GM12878 (cell line): ENCODE data around the gene ZNF777. TPM values are rescaled to one million over a fixed set of nuclear protein-coding genes. Genes with fewer than 3 reads are reported as not detected.

ENCODE experiments used
- ATAC-seq: fragments of 200-7000 bp; cut with Tn5 transposase; 3 replicates; pipeline ENCODE4 v1.9.1; 2020; ENCODE audit warnings: mild to moderate bottlenecking, moderate library complexity
- BruUV-seq: library from RNA; stranded (reverse); fragments of 400-500 nt; replicated peaks from 2 replicates; lab custom pipeline; 2021; lab: Mats Ljungman, UMichigan
- CTCF ChIA-PET: fragments of 300-600 bp; sonication (Branson Sonifier 250); formaldehyde crosslinking; extraction: SDS; loops from one replicate; lab custom pipeline; 2021; ENCODE audit warnings: inconsistent platforms; lab: Yijun Ruan, JAX
- POLR2A ChIA-PET: fragments of 350-600 bp; formaldehyde crosslinking; extraction: SDS; loops from one replicate; lab custom pipeline; 2021; ENCODE audit warnings: inconsistent platforms; lab: Charles Lee
- RAD21 ChIA-PET: fragments of 300-600 bp; sonication (Branson Sonifier 250); formaldehyde crosslinking; loops from one replicate; lab custom pipeline; 2023; ENCODE audit warnings: antibody characterized with exemption; ENCODE audit not compliant: unreplicated experiment; lab: Charles Lee
- SMC1A ChIA-PET: fragments of 300-600 bp; sonication (Branson Sonifier 250); formaldehyde crosslinking; loops from one replicate; lab custom pipeline; 2023; ENCODE audit not compliant: unreplicated experiment, uncharacterized antibody; lab: Charles Lee
- DNase-seq: peaks from one replicate; pipeline ENCODE4 v3.0.0-alpha.2; 2011; ENCODE audit warnings: low read depth, low spot score
- FAIRE-seq: peaks from 3 replicates; lab custom pipeline; 2011; peaks lifted over from hg19 to GRCh38; lab: Jason Lieb, UNC
- H2AFZ ChIP-seq: 2 replicates; pipeline ENCODE4 v1.6.0; 2011; ENCODE audit warnings: low read depth, low read length, control low read depth; ENCODE audit not compliant: control insufficient read depth
- H3K27ac ChIP-seq: 2 replicates; pipeline ENCODE4 v1.5.1; 2011; ENCODE audit warnings: control low read depth; ENCODE audit not compliant: control insufficient read depth, insufficient read depth
- H3K27me3 ChIP-seq, 2 experiments: replicated peaks in 1 of 2; 2 replicates each; pipeline versions ENCODE4 v1.6.0 to v1.6.1; 2011; ENCODE audit warnings: low read length in 1 of 2; ENCODE audit not compliant: control insufficient read depth in 2 of 2, insufficient read depth in 2 of 2
- H3K36me3 ChIP-seq, 2 experiments: 2 replicates each; pipeline ENCODE4 v1.5.1; 2011; ENCODE audit warnings: low read length in 1 of 2; ENCODE audit not compliant: control insufficient read depth in 2 of 2, insufficient read depth in 2 of 2
- H3K4me1 ChIP-seq: 2 replicates; pipeline ENCODE4 v1.6.1; 2011; ENCODE audit warnings: mild to moderate bottlenecking, low read length, moderate library complexity, mixed read lengths; ENCODE audit not compliant: control insufficient read depth, insufficient read depth
- H3K4me2 ChIP-seq: 2 replicates; pipeline ENCODE4 v1.6.0; 2011; ENCODE audit warnings: control low read depth; ENCODE audit not compliant: control insufficient read depth, insufficient read depth
- H3K4me3 ChIP-seq: fragments of 200-600 bp; sonication (generic); 2 replicates; pipeline ENCODE4 v1.5.1; 2016
- H3K79me2 ChIP-seq: 2 replicates; pipeline ENCODE4 v1.6.0; 2011; ENCODE audit warnings: low read length; ENCODE audit not compliant: control insufficient read depth, insufficient read depth
- H3K9ac ChIP-seq: 2 replicates; pipeline ENCODE4 v1.8.0; 2011; ENCODE audit warnings: low read length, control low read depth, mixed read lengths; ENCODE audit not compliant: control insufficient read depth, insufficient read depth
- H3K9me3 ChIP-seq: replicated peaks from 3 replicates; pipeline ENCODE4 v1.5.1; 2011; ENCODE audit warnings: mild to moderate bottlenecking, low read length; ENCODE audit not compliant: control insufficient read depth, insufficient read depth
- H4K20me1 ChIP-seq: 2 replicates; pipeline ENCODE4 v1.6.0; 2011; ENCODE audit not compliant: control insufficient read depth, insufficient read depth
- EGR1 ChIP-seq, 2 experiments: IDR thresholded peaks; 1 replicate in 1 of 2; 2 replicates in 1 of 2; pipeline ENCODE4 v1.6.1; 2011 to 2012; ENCODE audit warnings: low read depth in 2 of 2, low read length in 2 of 2, borderline replicate concordance in 1 of 2, mild to moderate bottlenecking in 1 of 2, moderate library complexity in 1 of 2
- HSF1 ChIP-seq: fragments of 150-350 bp; IDR thresholded peaks from 2 replicates; pipeline ENCODE4 v1.6.1; 2014; ENCODE audit warnings: mild to moderate bottlenecking, low read depth, low read length
- JUNB ChIP-seq: IDR thresholded peaks from 2 replicates; pipeline ENCODE4 v1.6.1; 2016; ENCODE audit warnings: antibody characterized with exemption, mild to moderate bottlenecking
- KAT2A ChIP-seq: conservative IDR thresholded peaks from 2 replicates; pipeline ENCODE4 v1.6.1; 2011; ENCODE audit warnings: low read depth, low read length; ENCODE audit not compliant: control insufficient read depth
- MEF2A ChIP-seq: IDR thresholded peaks from 2 replicates; pipeline ENCODE4 v1.6.1; 2011; ENCODE audit warnings: low read depth, mild to moderate bottlenecking, low read length, moderate library complexity; ENCODE audit not compliant: insufficient read depth
- NBN ChIP-seq: fragments of 450-650 bp; IDR thresholded peaks from 2 replicates; pipeline ENCODE4 v1.6.1; 2016
- NFIC ChIP-seq: IDR thresholded peaks from 2 replicates; pipeline ENCODE4 v1.6.1; 2012; ENCODE audit warnings: low read depth, mild to moderate bottlenecking, inconsistent platforms, low read length, moderate library complexity
- RAD51 ChIP-seq: fragments of 450-650 bp; IDR thresholded peaks from 2 replicates; pipeline ENCODE4 v1.6.1; 2016; ENCODE audit warnings: moderate library complexity, mild to moderate bottlenecking, inconsistent platforms
- RFX5 ChIP-seq: IDR thresholded peaks from 2 replicates; pipeline ENCODE4 v1.6.1; 2011; ENCODE audit warnings: low read depth, low read length, improper control_type of control experiment
- SMAD1 ChIP-seq: fragments of 450-650 bp; IDR thresholded peaks from 2 replicates; pipeline ENCODE4 v1.6.1; 2018; ENCODE audit warnings: mild to moderate bottlenecking, low read depth; ENCODE audit not compliant: partially characterized antibody
- SPI1 ChIP-seq: IDR thresholded peaks from 2 replicates; pipeline ENCODE4 v1.6.1; 2011; ENCODE audit warnings: low read depth, mild to moderate bottlenecking, low read length, moderate library complexity, borderline replicate concordance; ENCODE audit not compliant: insufficient read depth
- SUPT20H ChIP-seq: IDR thresholded peaks from 2 replicates; pipeline ENCODE4 v1.6.1; 2011; ENCODE audit warnings: low read depth, mild to moderate bottlenecking, low read length, moderate library complexity, borderline replicate concordance; ENCODE audit not compliant: control insufficient read depth
- YY1 ChIP-seq: IDR thresholded peaks from 2 replicates; pipeline ENCODE4 v1.6.1; 2011; ENCODE audit warnings: low read depth, mild to moderate bottlenecking, low read length
- ZBED1 ChIP-seq: IDR thresholded peaks from 2 replicates; pipeline ENCODE4 v1.6.1; 2016; ENCODE audit warnings: borderline replicate concordance
- ZBTB4 ChIP-seq: fragments of 450-650 bp; formaldehyde crosslinking; IDR thresholded peaks from 2 replicates; pipeline ENCODE4 v1.4.0; 2022; ENCODE audit warnings: mild to moderate bottlenecking, moderate library complexity
- WGBS: methylation state at CpG from one replicate; pipeline ENCODE4 v1.1.6; 2016; ENCODE audit warnings: low lambda C conversion rate; ENCODE audit not compliant: insufficient replicate concordance, insufficient coverage; ENCODE audit errors: missing lambda C conversion rate; 5-methylcytosine and 5-hydroxymethylcytosine counted together
- in situ Hi-C: fragments of 300-500 bp; cut with MboI; formaldehyde crosslinking; loops from 9 replicates; pipeline ENCODE4 v1.14.3; 2018; ENCODE audit warnings: mixed read lengths
- intact Hi-C: fragments of 100-400 bp; cut with micrococcal nuclease; formaldehyde crosslinking; loops from one replicate; pipeline ENCODE4 v1.14.2; 2022; ENCODE audit not compliant: unreplicated experiment
- polyA plus RNA-seq, 11 experiments: library from polyadenylated mRNA; depleted of rRNA in 4 of 11; unstranded in 6 of 11; stranded (reverse) in 5 of 11; fragments of >200 nt; fragmentation: Nextera tagmentation in 4 of 11; fragmentation: Illumina TruSeq in 1 of 11; extraction: Ambion mirVana in 4 of 11; extraction: Trizol in 1 of 11; gene quantifications; 1 replicate in 1 of 11; 2 replicates in 10 of 11; pipeline versions ENCODE4 v1.2.1 to v1.2.3, GENCODE V29; 2011 to 2016; ENCODE audit warnings: inconsistent platforms in 2 of 11, missing spikeins in 2 of 11, low read depth in 1 of 11
- total RNA-seq, 4 experiments: library from RNA; depleted of rRNA in 3 of 4; stranded (reverse); fragments of >200 nt in 3 of 4; fragmentation: Illumina TruSeq in 1 of 4; extraction: Trizol in 1 of 4; gene quantifications; 2 replicates each; pipeline versions ENCODE4 v1.2.1 to v1.2.3, GENCODE V29; 2013 to 2021
- TF ChIP-seq, protein P1 (sequence below): fragments of 450-650 bp; conservative IDR thresholded peaks from 2 replicates; pipeline ENCODE4 v1.6.1; 2017; ENCODE audit warnings: mild to moderate bottlenecking, moderate library complexity
- TF ChIP-seq, protein P2 (sequence below): IDR thresholded peaks from 2 replicates; pipeline ENCODE4 v1.6.1; 2012; ENCODE audit warnings: low read depth, low read length, improper control_type of control experiment

ZNF777 gene
- total and polyA plus RNA-seq, 10 of the 15 experiments (the other 5 are each of a cell fraction or from before 2014, with no cell fraction given) = 0.03 to 16.0 (median 3.7) TPM

DNA sequence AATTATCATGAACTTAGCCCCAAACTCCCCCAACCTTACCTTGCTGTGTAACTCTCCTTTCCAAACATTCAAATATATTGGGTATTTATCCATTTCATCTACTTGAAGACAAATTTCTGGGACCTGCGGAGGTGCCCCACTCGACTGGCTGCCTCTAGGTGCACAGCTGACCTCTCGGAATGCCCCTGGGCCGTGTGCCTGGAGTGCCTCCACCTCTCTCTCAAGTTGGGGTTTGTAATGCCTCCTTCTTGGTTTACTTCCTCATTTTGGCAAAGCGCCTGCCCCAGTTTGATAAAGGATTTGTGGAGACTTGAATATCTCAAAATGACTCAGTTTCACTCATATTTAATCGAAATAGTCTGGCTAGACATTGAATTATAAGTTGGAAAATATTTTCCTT, 16.6 kb downstream of the ZNF777 start (continued):
- no peak for TF ChIP-seq YY1
- TF ChIP-seq SPI1 = no peak
- TF ChIP-seq RAD51 = no peak
- no peak for TF ChIP-seq NFIC
- no peak for TF ChIP-seq KAT2A
- TF ChIP-seq, all 136 proteins: peak for 0

DNA sequence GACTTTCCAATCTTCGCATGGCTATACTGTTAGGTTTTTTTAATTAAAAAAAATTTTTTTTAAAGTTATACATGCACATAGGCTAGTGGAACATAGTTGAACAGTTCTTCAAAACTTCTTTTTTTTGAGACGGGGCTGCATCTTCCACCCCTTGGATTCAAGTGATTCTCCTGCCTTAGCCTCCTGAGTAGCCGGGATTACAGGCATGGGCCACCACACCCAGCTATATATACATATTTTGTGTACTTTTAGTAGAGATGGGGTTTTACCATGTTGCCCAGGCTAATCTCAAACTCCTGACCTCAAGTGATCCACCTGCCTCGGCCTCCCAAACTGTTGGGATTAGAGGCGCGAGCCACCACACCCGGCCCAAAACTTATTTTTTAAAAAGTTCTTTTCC, 17.3 kb downstream of the ZNF777 start:
- ATAC-seq (no peak), DNase-seq (no peak), FAIRE-seq (no peak)
- Histone ChIP-seq H3K4me2 (no peak overlapping the region), H3K36me3 (peaks cover 0 to 8% of the 10 kb centered on the region in 2 experiments; a peak in 2 of 4 replicates), H4K20me1 (no peaks in the 10 kb centered on the region), H3K27ac (no peak overlapping the region), H3K4me1 (no peaks in the 10 kb centered on the region), H3K79me2 (no peaks in the 10 kb centered on the region), H3K9ac (no peak overlapping the region), H3K4me3 (no peak overlapping the region), H3K9me3 (no peaks in the 10 kb centered on the region), H3K27me3 (no peaks in the 10 kb centered on the region), H2AFZ (no peak overlapping the region)
- WGBS = 99% methylated on average over 7 of the region's 7 CpGs
- in situ Hi-C loops (no loop called here), intact Hi-C loops (no loop called here)
- CTCF ChIA-PET = interaction anchor here (0.6 to 0.9 kb wide), 3 partner anchors 22 to 52 kb away, joined by 3 read pairs; no protein-coding TSS in a partner anchor
- no TSS peak for BruUV-seq
- POLR2A ChIA-PET = no interaction called here
- RAD21 ChIA-PET = no interaction called here
- SMC1A ChIA-PET = no interaction called here
- TF ChIP-seq, protein P1, sequence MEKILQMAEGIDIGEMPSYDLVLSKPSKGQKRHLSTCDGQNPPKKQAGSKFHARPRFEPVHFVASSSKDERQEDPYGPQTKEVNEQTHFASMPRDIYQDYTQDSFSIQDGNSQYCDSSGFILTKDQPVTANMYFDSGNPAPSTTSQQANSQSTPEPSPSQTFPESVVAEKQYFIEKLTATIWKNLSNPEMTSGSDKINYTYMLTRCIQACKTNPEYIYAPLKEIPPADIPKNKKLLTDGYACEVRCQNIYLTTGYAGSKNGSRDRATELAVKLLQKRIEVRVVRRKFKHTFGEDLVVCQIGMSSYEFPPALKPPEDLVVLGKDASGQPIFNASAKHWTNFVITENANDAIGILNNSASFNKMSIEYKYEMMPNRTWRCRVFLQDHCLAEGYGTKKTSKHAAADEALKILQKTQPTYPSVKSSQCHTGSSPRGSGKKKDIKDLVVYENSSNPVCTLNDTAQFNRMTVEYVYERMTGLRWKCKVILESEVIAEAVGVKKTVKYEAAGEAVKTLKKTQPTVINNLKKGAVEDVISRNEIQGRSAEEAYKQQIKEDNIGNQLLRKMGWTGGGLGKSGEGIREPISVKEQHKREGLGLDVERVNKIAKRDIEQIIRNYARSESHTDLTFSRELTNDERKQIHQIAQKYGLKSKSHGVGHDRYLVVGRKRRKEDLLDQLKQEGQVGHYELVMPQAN = no peak
- TF ChIP-seq ZBED1 = no peak
- TF ChIP-seq, protein P2, sequence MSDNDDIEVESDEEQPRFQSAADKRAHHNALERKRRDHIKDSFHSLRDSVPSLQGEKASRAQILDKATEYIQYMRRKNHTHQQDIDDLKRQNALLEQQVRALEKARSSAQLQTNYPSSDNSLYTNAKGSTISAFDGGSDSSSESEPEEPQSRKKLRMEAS = no peak
- no peak for TF ChIP-seq HSF1
- no peak for TF ChIP-seq JUNB
- TF ChIP-seq SMAD1 = no peak
- TF ChIP-seq RFX5 = no peak
- TF ChIP-seq SUPT20H = no peak
- no peak for TF ChIP-seq NBN
- no peak for TF ChIP-seq EGR1 (IDR thresholded peaks at IDR 0.05; ENCODE audit: borderline replicate concordance in 1 of 2, low read depth in 2 of 2, low read length in 2 of 2)
- TF ChIP-seq MEF2A = no peak
- no peak for TF ChIP-seq ZBTB4
